ENCODE data around the gene GNGT2.

- TF ChIP-seq CTCF (IDR thresholded peaks at IDR 0.05; ENCODE audit: poor library complexity) (no peak), EZH2phosphoT487 (IDR thresholded peaks at IDR 0.05; ENCODE audit: low read depth, severe bottlenecking, unreplicated experiment) (no peak), EZH2 (IDR thresholded peaks at IDR 0.05; ENCODE audit: borderline replicate concordance) (no peak)
Observed at GRCh38 chr17:49259663-49260010, 49.3 kb upstream of the GNGT2 start.
